ENCODE measurements around the gene FBXO11. TPM values are rescaled to one million over a fixed set of nuclear protein-coding genes. Genes with fewer than 3 reads are reported as not detected.
"Not testable (repeated sequence)": the region's sequence is repeated elsewhere in the genome, so short reads cannot be mapped to it uniquely, and the experiment has no call there.

Gene FBXO11
- total RNA-seq, 1 experiment from 2014 or later = 58.0 TPM

- no TSS peak for BruUV-seq (replicated peaks)
- DNase-seq = no peak
- intact Hi-C loops (cut with micrococcal nuclease; ENCODE audit: unreplicated experiment) = no loop called here
- Mint-ChIP-seq H3K27me3 (ENCODE audit: unreplicated experiment) (no peaks in the 10 kb centered on the region), H3K27ac (ENCODE audit: unreplicated experiment) (no peak overlapping the region), H3K36me3 (ENCODE audit: insufficient read depth, unreplicated experiment) (no peaks in the 10 kb centered on the region), H3K4me3 (ENCODE audit: low read depth, unreplicated experiment) (no peak overlapping the region), H3K4me1 (ENCODE audit: low read depth, unreplicated experiment) (no peaks in the 10 kb centered on the region), H3K9me3 (ENCODE audit: low read depth, unreplicated experiment) (no peaks in the 10 kb centered on the region)
- CTCF ChIA-PET = no interaction called here
- no peak for TF ChIP-seq CTCF (IDR thresholded peaks at IDR 0.05; ENCODE audit: unreplicated experiment)
Measured at GRCh38 chr2:47918043-47918442, 11.7 kb upstream of the FBXO11 start.

GRCh38 chr2:47917276-47917961, 11.1 kb upstream of the FBXO11 start:
- intact Hi-C loops (cut with micrococcal nuclease; ENCODE audit: unreplicated experiment) = no loop called here
- TF ChIP-seq CTCF (IDR thresholded peaks at IDR 0.05; ENCODE audit: unreplicated experiment) = no peak
- BruUV-seq (replicated peaks) = no TSS peak
- Mint-ChIP-seq H3K9me3 (ENCODE audit: low read depth, unreplicated experiment) (no peaks in the 10 kb centered on the region), H3K4me3 (ENCODE audit: low read depth, unreplicated experiment) (no peak overlapping the region), H3K27me3 (ENCODE audit: unreplicated experiment) (no peaks in the 10 kb centered on the region), H3K4me1 (ENCODE audit: low read depth, unreplicated experiment) (no peaks in the 10 kb centered on the region), H3K36me3 (ENCODE audit: insufficient read depth, unreplicated experiment) (no peaks in the 10 kb centered on the region), H3K27ac (ENCODE audit: unreplicated experiment) (no peak overlapping the region)
- DNase-seq = no peak
- CTCF ChIA-PET = no interaction called here

GRCh38 chr2:47916412-47916811, 10.1 kb upstream of the FBXO11 start:
- no TSS peak for BruUV-seq (replicated peaks)
- CTCF ChIA-PET = interaction anchor here (0.6 kb wide), 1 partner anchor 147 kb away, joined by 3 read pairs; no protein-coding TSS in a partner anchor
- H3K4me1 Mint-ChIP-seq (ENCODE audit: low read depth, unreplicated experiment) = no peaks in the 10 kb centered on the region
- H3K9me3 Mint-ChIP-seq (ENCODE audit: low read depth, unreplicated experiment) = no peaks in the 10 kb centered on the region
- intact Hi-C loops (cut with micrococcal nuclease; ENCODE audit: unreplicated experiment) = no loop called here
- H3K27ac Mint-ChIP-seq (ENCODE audit: unreplicated experiment) = no peak overlapping the region
- no peak overlapping the region for H3K4me3 Mint-ChIP-seq (ENCODE audit: low read depth, unreplicated experiment)
- H3K27me3 Mint-ChIP-seq (ENCODE audit: unreplicated experiment) = no peaks in the 10 kb centered on the region
- TF ChIP-seq CTCF (IDR thresholded peaks at IDR 0.05; ENCODE audit: unreplicated experiment) = no peak
- DNase-seq = no peak
- H3K36me3 Mint-ChIP-seq (ENCODE audit: insufficient read depth, unreplicated experiment) = no peaks in the 10 kb centered on the region

GRCh38 chr2:47910662-47911061, 4.4 kb upstream of the FBXO11 start:
- BruUV-seq (replicated peaks); DNase-seq; CTCF ChIA-PET; H3K27ac Mint-ChIP-seq (ENCODE audit: unreplicated experiment); intact Hi-C loops (cut with micrococcal nuclease; ENCODE audit: unreplicated experiment); H3K4me1 Mint-ChIP-seq (ENCODE audit: low read depth, unreplicated experiment); H3K27me3 Mint-ChIP-seq (ENCODE audit: unreplicated experiment); H3K9me3 Mint-ChIP-seq (ENCODE audit: low read depth, unreplicated experiment); H3K4me3 Mint-ChIP-seq (ENCODE audit: low read depth, unreplicated experiment): not testable (repeated sequence)
- H3K36me3 Mint-ChIP-seq (ENCODE audit: insufficient read depth, unreplicated experiment) = peaks cover 17% of the 10 kb centered on the region

- TF ChIP-seq CTCF (IDR thresholded peaks at IDR 0.05; ENCODE audit: unreplicated experiment) = no peak
- no peak overlapping the region for H3K27ac Mint-ChIP-seq (ENCODE audit: unreplicated experiment)
- no TSS peak for BruUV-seq (replicated peaks)
- intact Hi-C loops (cut with micrococcal nuclease; ENCODE audit: unreplicated experiment) = loop anchor here (10.0 kb wide), 1 partner anchor 446 kb away; no protein-coding TSS in a partner anchor
- H3K4me3 Mint-ChIP-seq (ENCODE audit: low read depth, unreplicated experiment) = no peak overlapping the region
- no peak for DNase-seq
- H3K27me3 Mint-ChIP-seq (ENCODE audit: unreplicated experiment) = no peaks in the 10 kb centered on the region
- CTCF ChIA-PET = no interaction called here
- H3K36me3 Mint-ChIP-seq (ENCODE audit: insufficient read depth, unreplicated experiment) = peaks cover 37% of the 10 kb centered on the region
- H3K9me3 Mint-ChIP-seq (ENCODE audit: low read depth, unreplicated experiment) = no peaks in the 10 kb centered on the region
- H3K4me1 Mint-ChIP-seq (ENCODE audit: low read depth, unreplicated experiment) = peaks cover 8% of the 10 kb centered on the region
Measured at GRCh38 chr2:47908682-47909081, 2.4 kb upstream of the FBXO11 start.
